GM23248 (cell line): ENCODE results near the gene TMEM51. TPM values are rescaled to one million over a fixed set of nuclear protein-coding genes. Genes with fewer than 3 reads are reported as not detected.

Experiments used
- DNase-seq: peaks from one replicate; pipeline ENCODE4 v3.0.0-alpha.2; 2015
- H2AFZ ChIP-seq: fragments of 200-600 bp; sonication (generic); 2 replicates; pipeline ENCODE4 v1.6.1; 2016; ENCODE audit warnings: antibody characterized with exemption
- H3F3A ChIP-seq: fragments of 200-600 bp; sonication (generic); 2 replicates; pipeline ENCODE4 v1.6.1; 2016; ENCODE audit warnings: mild to moderate bottlenecking, antibody characterized with exemption, mixed run types; ENCODE audit not compliant: insufficient read depth
- H3K27ac ChIP-seq: fragments of 200-600 bp; sonication (generic); 2 replicates; pipeline ENCODE4 v1.5.1; 2016; ENCODE audit warnings: mild to moderate bottlenecking
- H3K27me3 ChIP-seq: fragments of 200-600 bp; sonication (generic); replicated peaks from 2 replicates; pipeline ENCODE4 v1.6.1; 2016; ENCODE audit warnings: mild to moderate bottlenecking; ENCODE audit not compliant: insufficient read depth
- H3K36me3 ChIP-seq: fragments of 200-600 bp; sonication (generic); 2 replicates; pipeline ENCODE4 v1.6.1; 2016; ENCODE audit warnings: low read depth, mild to moderate bottlenecking
- H3K4me1 ChIP-seq: fragments of 200-600 bp; sonication (generic); 2 replicates; pipeline ENCODE4 v1.6.1; 2016; ENCODE audit warnings: mild to moderate bottlenecking; ENCODE audit not compliant: insufficient read depth
- H3K4me2 ChIP-seq: fragments of 200-600 bp; sonication (generic); one replicate; pipeline ENCODE4 v1.6.1; 2016; ENCODE audit warnings: mild to moderate bottlenecking; ENCODE audit not compliant: unreplicated experiment
- H3K4me3 ChIP-seq: fragments of 200-600 bp; sonication (generic); 2 replicates; pipeline ENCODE4 v1.5.1; 2016; ENCODE audit warnings: mild to moderate bottlenecking
- H3K79me2 ChIP-seq: fragments of 200-600 bp; sonication (generic); 2 replicates; pipeline ENCODE4 v1.6.1; 2016; ENCODE audit warnings: mild to moderate bottlenecking; ENCODE audit not compliant: insufficient read depth
- H3K9ac ChIP-seq: fragments of 200-600 bp; sonication (generic); 2 replicates; pipeline ENCODE4 v1.6.1; 2016; ENCODE audit warnings: mild to moderate bottlenecking
- H3K9me2 ChIP-seq: fragments of 200-600 bp; sonication (generic); 2 replicates; pipeline ENCODE4 v1.6.1; 2016; ENCODE audit warnings: mixed run types, mild to moderate bottlenecking, moderate library complexity; ENCODE audit not compliant: insufficient read depth
- H3K9me3 ChIP-seq: fragments of 200-600 bp; sonication (generic); one replicate; pipeline ENCODE4 v1.6.1; 2017; ENCODE audit warnings: low read depth
- H4K20me1 ChIP-seq: fragments of 200-600 bp; sonication (generic); 2 replicates; pipeline ENCODE4 v1.6.0; 2016; ENCODE audit not compliant: insufficient read depth
- EZH2 ChIP-seq: fragments of 200-600 bp; sonication (generic); IDR thresholded peaks from 2 replicates; pipeline ENCODE4 v1.6.1; 2018; ENCODE audit warnings: antibody characterized with exemption, mild to moderate bottlenecking; ENCODE audit not compliant: insufficient read depth, poor library complexity, severe bottlenecking
- EZH2phosphoT487 ChIP-seq: fragments of 200-600 bp; sonication (generic); IDR thresholded peaks from 2 replicates; pipeline ENCODE4 v1.6.1; 2018; ENCODE audit warnings: antibody characterized with exemption, moderate library complexity, mild to moderate bottlenecking, low read depth; ENCODE audit not compliant: insufficient read depth
- WGBS, 2 experiments: methylation state at CpG; one replicate each; pipeline ENCODE4 v1.1.6; 2015 to 2017; ENCODE audit warnings: low lambda C conversion rate in 2 of 2, low coverage in 1 of 2; ENCODE audit errors: missing lambda C conversion rate in 2 of 2; 5-methylcytosine and 5-hydroxymethylcytosine counted together
- in situ Hi-C: fragments of 300-500 bp; cut with MboI; formaldehyde crosslinking; loops from 2 replicates; pipeline ENCODE4 v1.15.0; 2020
- polyA plus RNA-seq: library from polyadenylated mRNA; unstranded; fragments of >200 nt; fragmentation: Nextera tagmentation; extraction: Ambion mirVana; gene quantifications from 2 replicates; pipeline ENCODE4 v1.2.1, GENCODE V29; 2016
- total RNA-seq: library from RNA; depleted of rRNA; stranded (reverse); fragments of >200 nt; shearing (Covaris generic); gene quantifications from 2 replicates; pipeline ENCODE4 v1.2.3, GENCODE V29; 2014; rRNA removed

TMEM51 gene, protein sequence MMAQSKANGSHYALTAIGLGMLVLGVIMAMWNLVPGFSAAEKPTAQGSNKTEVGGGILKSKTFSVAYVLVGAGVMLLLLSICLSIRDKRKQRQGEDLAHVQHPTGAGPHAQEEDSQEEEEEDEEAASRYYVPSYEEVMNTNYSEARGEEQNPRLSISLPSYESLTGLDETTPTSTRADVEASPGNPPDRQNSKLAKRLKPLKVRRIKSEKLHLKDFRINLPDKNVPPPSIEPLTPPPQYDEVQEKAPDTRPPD
- total RNA-seq (0.38 and 0.54 TPM in 2 replicates), polyA plus RNA-seq (0.55 and 0.62 TPM in 2 replicates)

DNA sequence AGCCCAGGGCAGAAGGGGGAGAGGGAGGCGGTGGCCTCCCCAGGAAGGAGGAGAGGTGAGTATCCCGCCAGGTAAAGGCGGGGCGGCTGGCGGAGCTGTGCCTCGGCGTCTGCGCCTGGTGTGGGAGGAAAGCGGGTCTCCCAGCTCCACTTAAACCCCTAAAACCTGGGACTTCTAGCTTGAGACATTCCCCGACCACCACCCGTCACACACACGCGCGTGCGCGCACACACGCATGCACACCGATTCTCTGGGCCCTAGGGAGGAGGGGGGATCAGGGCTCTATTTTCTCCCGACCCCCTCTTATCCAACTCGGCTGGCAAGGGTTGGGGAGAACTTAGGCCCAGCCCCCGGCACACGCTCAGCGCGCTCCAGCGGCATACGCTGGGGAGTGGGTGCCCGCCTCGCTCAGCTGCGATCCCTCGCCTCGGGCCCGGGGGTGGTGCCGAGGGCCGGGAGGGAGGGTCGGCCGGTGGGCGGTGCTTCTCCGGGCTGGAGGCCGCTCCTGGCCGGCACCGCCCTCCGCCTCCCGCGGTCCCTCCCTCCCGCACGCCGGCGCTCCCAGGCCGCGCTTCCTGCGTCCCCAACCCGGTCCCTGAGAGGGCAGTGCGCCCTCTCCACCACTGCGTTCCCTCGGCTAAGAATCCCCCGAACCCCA, at the start of gene TMEM51:
TMEM51 (plus strand) TSS at position 564 of the 658 bp plus-strand sequence. CDS start 61,341 bp downstream, outside the sequence.
- Histone ChIP-seq H3K4me2 (peak within 1 kb of the TSS; percentile 85), H3K4me1 (no peaks in the 10 kb centered on the region), H3K9me3 (no peaks in the 10 kb centered on the region), H3K27me3 (peaks cover 19% of the 10 kb centered on the region), H4K20me1 (no peaks in the 10 kb centered on the region), H3K79me2 (no peaks in the 10 kb centered on the region), H3F3A (no peaks in the 10 kb centered on the region), H3K9me2 (no peaks in the 10 kb centered on the region), H3K36me3 (no peaks in the 10 kb centered on the region), H3K27ac (no peak within 1 kb of the TSS), H2AFZ (peak within 1 kb of the TSS; percentile 80), H3K9ac (peak within 1 kb of the TSS; percentile 58), H3K4me3 (peak within 1 kb of the TSS; percentile 75)
- in situ Hi-C loops: no loop called here
- DNase-seq: peak; percentile 56
- 0% methylated on average over 24 to 39 of the region's 56 CpGs for WGBS, 2 experiments
- no peak for TF ChIP-seq EZH2phosphoT487
- no peak for TF ChIP-seq EZH2

DNA sequence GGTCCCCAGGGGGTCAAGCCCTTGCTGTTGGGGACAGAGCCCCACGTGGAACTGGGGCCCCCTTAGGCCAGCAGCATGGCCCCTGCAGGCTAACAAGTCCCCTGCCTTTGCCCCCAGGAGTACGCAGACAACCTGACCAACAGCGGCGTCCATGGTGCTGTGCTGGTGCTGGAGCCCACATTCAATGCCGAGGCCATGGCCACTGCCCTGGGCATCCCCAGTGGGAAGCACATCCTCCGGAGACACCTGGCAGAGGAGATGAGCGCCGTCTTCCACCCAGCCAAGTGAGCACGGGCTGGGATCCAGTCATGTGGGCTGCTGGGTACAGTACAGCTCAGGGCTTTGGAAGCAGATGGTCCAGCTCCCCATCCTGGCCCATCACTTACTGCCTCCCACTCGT, 49.6 kb upstream of the TMEM51 start:
- Histone ChIP-seq H4K20me1 (no peaks in the 10 kb centered on the region), H3K9me3 (peaks cover 3% of the 10 kb centered on the region), H3K9me2 (no peaks in the 10 kb centered on the region), H3K4me2 (no peak overlapping the region), H3K27me3 (0 out of 2 replicates have a peak, but pooled peaks cover 6% of the 10 kb centered on the region), H3K9ac (no peak overlapping the region), H3F3A (no peaks in the 10 kb centered on the region), H3K27ac (no peak overlapping the region), H3K79me2 (no peaks in the 10 kb centered on the region), H3K36me3 (no peaks in the 10 kb centered on the region), H3K4me1 (no peaks in the 10 kb centered on the region), H3K4me3 (no peak overlapping the region), H2AFZ (no peak overlapping the region)
- TF ChIP-seq EZH2 (no peak), EZH2phosphoT487 (no peak)
- in situ Hi-C loops: no loop called here
- WGBS, 2 experiments: 72 to 76% methylated on average over 10 of the region's 10 CpGs
- no peak for DNase-seq

DNA sequence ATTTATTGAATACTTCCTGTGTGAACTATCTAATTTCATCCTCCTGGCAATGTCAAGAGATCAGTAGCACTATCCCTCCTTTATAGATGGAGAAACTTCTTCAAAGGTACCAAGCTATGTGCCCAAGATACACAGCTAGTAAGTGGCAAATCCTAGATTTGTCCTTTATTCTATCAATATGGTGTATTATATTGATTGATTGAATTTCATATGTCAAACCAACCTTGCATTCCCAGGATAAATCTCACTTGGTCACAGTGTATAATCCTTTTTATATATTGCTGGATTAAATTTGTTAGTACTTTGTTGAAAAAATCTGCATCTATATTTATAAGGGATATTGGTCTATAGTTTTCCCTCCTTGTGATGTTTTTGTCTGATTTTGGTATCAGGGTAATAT, 48.8 kb upstream of the TMEM51 start:
- no peaks in the 10 kb centered on the region for H3F3A ChIP-seq
- H2AFZ ChIP-seq: no peak overlapping the region
- H3K27me3 ChIP-seq: 0 out of 2 replicates have a peak, but pooled peaks cover 6% of the 10 kb centered on the region
- no peaks in the 10 kb centered on the region for H3K36me3 ChIP-seq
- no peak overlapping the region for H3K27ac ChIP-seq
- no peak for TF ChIP-seq EZH2phosphoT487
- no peak for TF ChIP-seq EZH2
- no peak overlapping the region for H3K4me2 ChIP-seq
- peaks cover 3% of the 10 kb centered on the region for H3K9me3 ChIP-seq
- in situ Hi-C loops: no loop called here
- no peaks in the 10 kb centered on the region for H3K9me2 ChIP-seq
- H3K9ac ChIP-seq: no peak overlapping the region
- H4K20me1 ChIP-seq: no peaks in the 10 kb centered on the region
- H3K4me3 ChIP-seq: no peak overlapping the region
- DNase-seq: no peak
- no peaks in the 10 kb centered on the region for H3K79me2 ChIP-seq
- no peaks in the 10 kb centered on the region for H3K4me1 ChIP-seq

DNA sequence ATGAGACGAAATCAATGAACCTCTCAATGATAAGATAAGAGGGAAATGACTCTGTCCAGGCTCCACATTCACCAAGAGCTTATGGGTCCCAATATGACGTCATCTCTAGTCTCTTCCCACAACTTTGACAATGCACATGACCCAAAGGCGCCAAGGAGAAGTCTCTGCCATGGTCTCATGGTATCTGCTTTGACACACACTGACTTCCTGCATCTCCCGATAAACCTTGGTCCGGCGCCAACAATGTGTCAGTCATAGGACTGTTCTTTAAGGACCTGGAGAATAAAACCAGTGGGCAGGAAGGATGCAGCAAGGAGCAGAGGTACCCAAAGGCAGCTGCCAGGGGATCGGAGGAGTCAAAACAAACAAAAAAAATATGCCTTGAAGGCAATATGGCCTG, 46.9 kb upstream of the TMEM51 start:
- H2AFZ ChIP-seq: no peak overlapping the region
- TF ChIP-seq EZH2phosphoT487 (no peak), EZH2 (no peak)
- in situ Hi-C loops: no loop called here
- H3K4me3 ChIP-seq: no peak overlapping the region
- no peaks in the 10 kb centered on the region for H3F3A ChIP-seq
- WGBS, 2 experiments: 40 to 47% methylated on average over 7 of the region's 7 CpGs
- no peak overlapping the region for H3K9ac ChIP-seq
- no peak overlapping the region for H3K27ac ChIP-seq
- no peak overlapping the region for H3K4me2 ChIP-seq
- no peaks in the 10 kb centered on the region for H3K4me1 ChIP-seq
- H3K27me3 ChIP-seq: 0 out of 2 replicates have a peak, but pooled peaks cover 6% of the 10 kb centered on the region
- peaks cover 3% of the 10 kb centered on the region for H3K9me3 ChIP-seq
- no peak for DNase-seq
- no peaks in the 10 kb centered on the region for H4K20me1 ChIP-seq
- no peaks in the 10 kb centered on the region for H3K36me3 ChIP-seq
- H3K9me2 ChIP-seq: no peaks in the 10 kb centered on the region
- H3K79me2 ChIP-seq: no peaks in the 10 kb centered on the region
